GM11168 (cell line): ENCODE measurements around the gene METTL26.

ENCODE experiments used
- in situ Hi-C: fragments of 300-500 bp; cut with MboI; formaldehyde crosslinking; loops from one replicate; pipeline ENCODE4 v1.12.0; 2022; ENCODE audit warnings: low sequenced_read_pairs; ENCODE audit not compliant: unreplicated experiment

METTL26 gene

DNA sequence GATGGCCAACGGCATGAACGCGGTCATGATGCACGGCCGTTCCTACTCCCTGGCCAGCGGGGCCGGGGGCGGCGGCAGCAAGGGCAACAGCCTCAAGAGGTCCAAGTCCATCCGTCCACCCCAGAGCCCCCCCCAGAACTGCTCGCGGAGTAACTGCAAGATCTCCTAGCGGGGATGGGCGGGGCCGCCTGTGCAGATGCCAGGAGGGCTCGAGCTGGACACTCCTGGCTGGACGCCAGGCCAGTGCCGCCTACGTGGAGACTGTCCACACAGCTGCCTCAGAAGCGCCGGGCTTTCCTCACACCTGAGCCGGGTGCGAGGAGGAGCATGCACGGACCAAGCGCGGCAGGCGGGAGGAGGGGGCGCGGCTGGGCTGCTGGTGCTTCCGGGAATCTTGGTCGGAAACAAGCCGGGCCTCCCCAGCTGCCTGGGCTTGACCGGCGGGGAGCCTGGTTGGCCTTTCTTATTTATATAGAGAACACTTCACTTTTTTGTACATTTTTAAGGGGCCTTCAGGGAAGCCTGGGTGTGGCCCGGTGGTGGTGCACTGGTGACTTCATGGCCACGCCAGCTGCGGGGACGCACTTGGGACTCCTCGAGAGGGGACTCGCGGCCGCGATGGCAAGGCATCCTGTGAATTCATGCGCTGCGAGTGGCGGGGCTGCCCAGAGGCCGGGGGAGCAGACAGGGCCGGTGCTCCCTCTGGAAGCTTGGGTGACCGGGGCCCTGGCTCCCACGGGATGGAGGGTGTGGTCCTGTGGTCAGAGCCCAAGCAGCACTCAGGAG is 8.5 kb downstream of the METTL26 start:
- in situ Hi-C loops, result no loop called here

DNA sequence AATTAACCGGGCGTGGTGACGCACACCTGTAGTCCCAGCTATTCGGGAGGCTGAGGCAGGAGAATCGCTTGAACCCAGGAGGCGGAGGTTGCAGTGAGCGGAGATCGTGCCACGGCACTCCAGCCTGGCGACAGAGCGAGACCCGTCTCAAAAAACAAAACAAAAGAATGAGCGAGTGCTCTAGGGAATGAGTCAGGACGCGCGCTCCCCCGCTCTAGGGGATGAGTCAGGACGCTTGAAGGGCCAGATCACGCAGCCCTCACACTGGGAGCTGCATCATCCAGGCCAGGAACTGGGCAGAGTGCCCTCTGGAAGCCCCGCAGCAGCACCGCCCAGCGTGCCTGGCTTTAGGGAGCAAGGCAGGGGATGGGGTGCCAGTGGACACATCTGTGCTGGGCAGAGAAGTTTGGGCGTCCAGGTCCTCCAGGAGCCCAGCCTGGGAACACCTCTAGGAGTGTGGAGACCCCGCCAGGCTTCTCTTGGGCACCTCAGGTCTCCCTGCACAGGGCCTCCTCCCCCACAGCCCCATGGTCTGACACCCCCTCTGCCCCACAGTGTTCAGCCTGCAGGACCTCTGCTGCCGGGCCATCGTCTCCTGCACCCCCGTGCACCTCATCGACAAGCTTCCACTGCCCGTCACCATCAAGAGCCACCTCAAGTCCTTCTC is 9.2 kb downstream of the METTL26 start:
- in situ Hi-C loops, result no loop called here

DNA sequence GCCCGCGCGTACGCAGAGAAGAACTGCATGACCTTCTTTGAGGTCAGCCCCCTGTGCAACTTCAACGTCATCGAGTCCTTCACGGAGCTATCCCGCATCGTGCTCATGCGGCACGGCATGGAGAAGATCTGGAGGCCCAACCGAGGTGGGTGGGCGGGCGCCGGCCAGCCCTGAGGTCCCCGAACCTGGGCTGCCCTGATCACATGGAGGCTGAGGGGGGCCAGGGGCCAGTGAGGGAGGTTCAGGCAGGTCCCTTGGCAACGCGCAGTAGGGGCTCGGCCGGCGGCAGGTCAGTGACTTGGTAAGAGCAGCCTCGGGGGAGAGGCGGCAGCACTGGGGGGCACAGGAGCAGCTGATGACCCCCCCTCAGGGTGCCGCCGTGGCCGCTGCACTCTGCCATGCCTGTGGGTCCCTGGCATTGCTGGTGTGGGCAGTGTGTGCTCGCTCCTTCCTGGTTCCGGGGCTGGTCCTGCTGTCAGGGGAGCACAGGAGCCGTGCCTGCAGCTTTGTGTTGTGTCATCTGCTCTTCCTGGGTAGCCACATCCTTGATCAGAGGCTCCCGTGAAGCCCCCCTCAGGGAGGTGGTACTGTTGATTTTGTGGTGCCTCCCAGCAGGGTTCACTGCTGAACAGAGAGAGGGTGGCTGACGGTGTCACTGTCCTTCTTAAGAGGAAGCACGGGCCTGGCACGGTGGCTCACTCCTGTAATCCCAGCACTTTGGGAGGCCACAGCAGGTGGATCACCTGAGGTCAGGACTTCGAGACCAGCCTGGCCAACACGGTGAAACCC is 9.9 kb downstream of the METTL26 start:
- in situ Hi-C loops, result no loop called here

DNA sequence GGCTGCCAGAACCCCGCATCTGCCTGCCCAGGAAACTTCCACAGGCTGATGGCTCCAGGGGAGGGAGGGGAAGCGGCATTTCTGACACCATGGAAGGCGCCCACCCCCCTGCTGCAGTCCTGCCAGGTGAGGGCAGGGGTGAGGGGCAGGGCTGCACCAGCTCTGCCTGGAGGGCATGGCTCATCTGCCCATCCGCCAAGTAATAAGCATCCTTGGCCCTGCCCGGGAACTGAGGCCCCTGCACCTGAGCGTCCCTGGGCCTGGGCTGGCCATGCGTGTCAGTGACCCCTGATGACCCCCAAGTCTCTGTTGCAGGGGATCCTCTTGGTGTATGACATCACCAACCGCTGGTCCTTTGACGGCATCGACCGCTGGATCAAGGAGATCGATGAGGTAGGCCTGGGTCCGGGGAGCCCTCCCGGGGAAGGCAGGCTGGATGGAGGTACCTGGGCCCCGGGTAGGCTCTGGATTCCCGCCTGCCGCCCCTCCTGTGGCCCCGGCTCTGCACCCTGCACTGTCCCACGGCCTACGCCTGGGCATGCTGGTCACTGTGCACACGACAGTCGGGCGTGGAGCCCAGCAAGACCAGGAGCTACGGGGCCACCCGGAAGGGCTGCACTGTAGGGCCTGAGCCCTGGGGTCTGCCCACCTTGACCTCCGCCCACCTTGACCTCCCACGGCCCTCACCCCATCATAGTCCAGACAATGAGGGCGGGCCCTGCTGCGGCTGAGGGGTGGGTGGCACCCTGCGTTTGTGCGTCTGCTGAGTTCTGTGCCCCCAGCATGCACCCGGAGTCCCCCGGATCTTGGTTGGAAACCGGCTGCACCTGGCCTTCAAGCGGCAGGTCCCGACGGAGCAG is 10.8 kb downstream of the METTL26 start:
- in situ Hi-C loops, result no loop called here

DNA sequence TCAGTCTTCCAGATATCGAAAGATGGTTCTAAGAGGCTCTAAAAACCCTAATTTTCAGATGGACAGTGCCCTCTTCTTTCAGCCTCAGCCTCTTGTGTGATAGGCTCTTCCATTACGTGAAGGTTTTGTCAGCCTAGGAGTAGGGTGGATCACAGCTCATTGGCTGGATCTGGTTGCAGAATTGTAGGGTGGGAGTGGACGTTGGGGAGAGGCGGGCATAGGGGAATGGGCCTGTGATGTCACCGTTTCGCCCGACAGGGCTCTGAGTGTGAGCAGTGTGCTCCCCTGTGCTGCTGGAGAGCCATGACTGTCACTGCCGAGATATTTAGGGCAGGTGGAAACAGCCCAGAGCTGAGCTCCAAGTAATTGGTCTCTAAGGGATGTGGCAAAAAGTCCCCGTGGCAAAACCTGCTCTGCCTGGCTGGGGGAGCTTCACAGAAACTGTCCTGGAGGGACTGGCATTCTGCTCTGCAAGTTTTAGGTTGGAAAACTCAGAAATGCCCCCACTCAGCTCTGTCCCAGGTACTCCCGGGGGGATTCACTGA is 11.5 kb downstream of the METTL26 start:
- in situ Hi-C loops, result no loop called here

DNA sequence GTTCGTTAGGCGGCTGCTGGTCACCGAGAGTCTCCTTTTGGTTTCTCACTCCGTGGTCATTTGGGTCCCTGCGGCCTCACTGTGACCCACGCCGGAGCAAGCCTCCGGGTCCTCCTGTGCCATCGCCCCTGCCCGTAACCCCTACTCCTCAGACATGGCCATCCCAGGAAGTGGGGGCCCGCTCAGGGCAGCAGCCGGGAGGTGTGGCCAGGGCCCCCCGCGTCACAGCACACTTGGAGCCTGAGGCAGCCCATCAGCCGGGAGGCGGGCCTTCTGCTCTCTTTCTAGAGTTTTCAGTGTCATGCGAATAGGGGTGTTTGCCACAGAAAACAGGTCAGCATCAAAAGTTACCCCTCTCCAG is 13.2 kb downstream of the METTL26 start:
- in situ Hi-C loops, result no loop called here

DNA sequence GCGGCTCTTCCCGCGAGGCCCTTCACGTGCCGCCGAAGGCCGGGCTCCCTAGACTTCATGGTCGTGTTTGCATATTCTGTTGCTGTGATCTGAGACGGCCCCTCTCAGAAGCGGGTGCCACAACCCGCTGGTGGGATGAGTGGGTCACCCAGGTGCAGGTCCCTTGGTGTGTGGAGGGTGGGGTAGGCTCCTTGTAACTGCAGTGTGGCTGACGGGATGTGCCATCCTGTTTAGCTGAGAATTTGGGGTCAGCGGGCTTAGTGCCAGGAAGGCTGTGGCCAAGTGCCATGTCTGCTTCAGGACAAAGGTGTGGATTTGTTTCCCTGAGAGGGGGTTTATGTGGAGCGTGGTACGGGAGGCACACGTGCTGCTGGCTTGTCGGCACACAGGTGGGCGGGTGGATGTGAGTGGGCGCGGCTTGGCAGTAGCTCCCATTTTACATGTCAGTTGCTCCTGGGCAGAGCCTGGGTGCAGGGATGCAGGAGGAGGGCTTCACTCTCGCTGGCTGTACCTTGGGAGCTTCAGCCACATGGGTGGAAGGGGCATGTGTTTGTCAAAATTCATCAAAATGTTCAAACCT is 14.5 kb downstream of the METTL26 start:
- in situ Hi-C loops, result no loop called here

DNA sequence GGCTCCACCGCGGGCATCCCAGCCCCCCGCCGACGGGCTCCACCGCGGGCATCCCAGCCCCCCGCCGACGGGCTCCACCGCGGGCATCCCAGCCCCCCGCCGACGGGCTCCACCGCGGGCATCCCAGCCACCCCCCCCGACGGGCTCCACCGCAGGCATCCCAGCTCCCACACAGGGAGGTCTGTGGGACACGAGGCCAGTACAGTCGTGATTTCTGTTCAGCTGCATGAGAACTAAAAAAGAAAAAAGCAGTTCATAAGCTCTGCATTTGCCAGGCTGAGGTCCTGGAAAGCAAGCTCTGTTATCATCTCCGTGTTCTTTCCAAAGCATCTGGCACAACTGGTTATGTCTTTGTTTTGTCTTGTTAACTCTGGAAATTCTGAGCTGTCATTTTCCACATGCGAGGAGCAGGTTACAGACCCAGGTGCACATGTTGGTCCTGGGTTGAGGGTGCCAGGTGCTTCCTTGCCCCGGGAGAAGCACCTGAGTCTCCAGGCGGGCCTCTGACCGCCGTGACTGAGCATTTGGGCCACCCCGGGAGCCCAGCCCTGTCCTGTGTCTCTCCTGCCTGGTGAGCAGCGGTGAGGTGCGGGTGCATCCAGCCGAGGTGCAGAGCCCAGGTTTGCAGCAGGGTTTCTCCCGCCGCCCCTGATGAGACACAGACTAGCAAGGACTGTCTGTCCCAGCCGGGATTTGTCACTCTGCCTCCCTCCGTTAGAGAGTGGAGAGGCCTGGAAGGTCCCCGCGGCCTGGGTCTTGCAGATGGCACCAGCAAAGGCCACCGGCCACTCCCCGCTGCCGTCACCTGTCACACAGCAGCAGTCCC is 15.2 kb downstream of the METTL26 start:
- in situ Hi-C loops, result no loop called here

DNA sequence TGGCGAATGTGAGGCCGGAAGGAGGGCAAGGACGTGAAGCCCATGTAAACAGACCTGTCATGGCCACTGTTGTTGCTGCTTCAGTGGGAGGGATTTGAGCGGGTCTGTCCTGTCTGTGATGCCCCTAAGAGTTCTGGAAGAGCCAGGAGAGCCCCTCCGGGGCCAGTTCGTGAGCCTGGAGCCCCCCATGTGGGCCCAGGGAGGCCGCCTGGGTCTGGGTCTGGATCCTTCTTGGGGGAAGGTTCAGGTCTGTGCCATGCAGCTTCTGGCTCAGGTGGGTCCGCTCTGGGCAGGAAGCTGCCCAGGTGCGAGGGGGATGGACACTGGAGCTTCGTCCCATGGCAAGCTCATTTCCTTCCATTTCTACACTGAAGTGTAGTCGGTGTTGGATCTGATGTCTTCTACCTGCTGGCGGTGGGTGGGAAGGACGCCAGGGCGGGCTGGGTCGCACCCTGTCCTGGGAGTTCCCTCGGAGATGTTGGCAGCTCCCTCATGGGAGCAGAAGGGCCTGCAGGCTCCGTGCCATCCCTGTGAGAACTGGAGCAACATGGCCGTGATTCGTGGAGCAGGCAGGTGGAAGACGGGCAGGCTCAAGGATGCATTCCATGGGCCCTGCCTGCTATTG is 16.5 kb downstream of the METTL26 start:
- in situ Hi-C loops, result no loop called here

DNA sequence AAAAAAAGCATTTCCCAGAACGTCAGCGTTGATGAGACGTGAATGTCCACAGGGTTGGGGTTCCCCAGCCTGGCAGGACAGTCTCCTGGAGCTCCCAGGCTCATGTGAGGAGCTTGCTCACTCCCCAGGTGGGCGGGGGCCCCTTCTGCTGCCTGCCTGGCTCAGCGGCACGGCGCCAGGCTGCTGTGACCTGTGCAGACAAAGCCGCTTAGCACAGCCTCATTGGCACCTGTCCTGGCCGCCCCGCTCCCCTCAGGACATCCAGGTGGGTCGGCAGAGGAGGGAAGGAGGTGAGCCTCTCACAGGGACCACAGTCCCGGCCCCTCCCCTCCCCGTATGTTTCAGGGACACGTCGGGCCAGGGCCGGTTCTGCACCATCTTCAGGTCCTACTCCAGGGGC is 18.2 kb downstream of the METTL26 start:
- in situ Hi-C loops, result no loop called here

DNA sequence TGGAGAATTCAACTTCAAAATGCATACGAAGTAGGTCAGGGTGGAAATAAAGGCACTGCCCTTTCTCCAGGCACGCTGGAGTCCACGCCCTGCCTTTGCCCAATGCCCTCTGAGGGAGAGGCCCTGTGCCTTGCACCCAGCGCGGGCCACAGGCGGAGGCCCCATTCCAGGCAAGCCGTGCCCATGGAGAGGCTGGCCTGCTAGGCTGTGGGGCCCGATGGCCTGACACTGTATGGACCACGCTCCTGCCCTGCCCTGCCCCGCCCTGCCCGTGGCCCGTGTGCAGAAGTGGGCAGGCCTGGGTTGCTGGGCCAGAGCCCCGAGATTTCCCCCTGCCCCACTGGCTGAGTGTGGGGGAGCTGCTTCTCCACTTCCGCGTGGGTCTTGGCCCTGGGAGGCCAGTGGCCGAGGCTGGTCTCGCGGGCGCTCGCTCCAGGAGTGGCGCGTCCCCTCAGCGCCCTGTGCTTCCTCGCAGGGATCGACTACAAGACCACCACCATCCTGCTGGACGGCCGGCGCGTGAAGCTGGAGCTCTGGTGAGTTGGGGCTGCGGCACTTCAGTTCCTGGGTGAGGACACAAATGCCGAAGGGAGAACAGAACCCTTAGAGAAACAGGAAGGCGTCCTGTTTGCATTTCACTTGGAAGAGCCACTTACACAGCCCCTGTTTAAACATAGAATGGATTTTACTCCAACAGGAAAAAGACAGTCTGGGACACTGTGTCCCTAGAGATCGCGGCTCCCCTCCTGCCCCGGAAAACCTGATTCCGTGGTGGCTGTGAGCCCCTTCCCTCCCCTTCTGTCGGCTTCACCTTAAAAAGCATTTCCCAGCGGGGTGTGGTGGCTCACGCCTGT is 19.1 kb downstream of the METTL26 start:
- in situ Hi-C loops, result no loop called here

DNA sequence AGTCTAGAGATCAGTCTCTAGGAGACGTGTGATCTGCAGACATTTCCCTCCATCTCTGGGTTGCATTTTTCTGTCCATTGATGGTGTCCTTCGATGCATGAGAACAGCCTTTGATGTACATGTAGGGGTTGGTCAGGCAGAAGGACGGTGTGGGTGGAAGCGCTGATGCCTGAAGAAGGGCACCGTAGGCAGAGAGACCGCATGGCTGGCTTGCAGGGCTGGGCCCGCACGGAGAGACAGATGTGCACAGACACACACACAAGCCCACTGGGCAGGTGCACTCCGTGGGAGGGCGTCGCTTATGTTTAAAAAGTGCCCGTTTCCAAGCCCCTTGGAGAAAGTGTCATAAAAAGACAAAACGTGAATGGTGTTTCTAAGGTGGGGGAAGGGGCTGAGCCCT is 21.0 kb downstream of the METTL26 start:
- in situ Hi-C loops, result no loop called here

DNA sequence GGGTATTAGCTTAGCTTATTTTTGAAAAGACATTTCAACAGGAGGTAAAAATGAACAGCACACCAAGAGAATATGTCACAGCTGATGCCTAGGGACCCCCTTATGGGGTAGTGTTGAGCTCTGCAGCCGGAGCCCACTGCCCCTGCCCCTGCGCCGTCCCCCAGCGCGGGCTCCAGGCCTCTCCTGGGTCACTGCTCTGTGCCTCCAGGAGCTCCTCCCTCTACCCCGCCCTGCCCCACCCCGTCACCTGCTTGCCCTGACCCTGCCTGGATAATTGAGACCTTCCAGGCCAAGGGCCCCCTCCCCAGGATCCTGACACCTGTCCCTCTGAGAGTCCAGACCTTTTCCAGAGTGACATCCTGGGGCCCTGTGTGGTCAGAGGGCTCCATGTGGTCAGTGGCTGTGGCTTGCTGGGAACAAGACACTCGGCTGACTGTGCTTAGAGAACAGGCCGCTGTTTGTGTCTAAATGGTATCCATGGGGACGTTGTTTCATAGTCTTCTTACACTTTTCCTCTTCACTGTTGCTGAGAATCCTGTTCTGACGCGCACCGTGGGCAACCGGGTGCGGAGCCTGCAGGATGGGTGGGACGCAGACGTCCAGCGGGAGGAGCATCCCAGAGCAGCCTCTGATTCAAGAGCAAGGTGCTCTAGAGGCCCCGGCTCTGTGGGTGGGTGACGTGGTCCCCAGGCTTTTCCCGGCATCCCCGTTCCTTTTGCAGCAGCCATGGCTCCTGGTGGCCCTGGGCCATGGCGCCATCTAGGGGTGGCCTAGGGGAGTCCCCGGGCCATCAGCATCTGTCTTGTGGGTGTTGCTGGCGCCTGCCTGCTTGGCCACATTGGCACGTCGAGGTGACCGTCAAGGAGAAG is 25.4 kb downstream of the METTL26 start:
- in situ Hi-C loops, result no loop called here

DNA sequence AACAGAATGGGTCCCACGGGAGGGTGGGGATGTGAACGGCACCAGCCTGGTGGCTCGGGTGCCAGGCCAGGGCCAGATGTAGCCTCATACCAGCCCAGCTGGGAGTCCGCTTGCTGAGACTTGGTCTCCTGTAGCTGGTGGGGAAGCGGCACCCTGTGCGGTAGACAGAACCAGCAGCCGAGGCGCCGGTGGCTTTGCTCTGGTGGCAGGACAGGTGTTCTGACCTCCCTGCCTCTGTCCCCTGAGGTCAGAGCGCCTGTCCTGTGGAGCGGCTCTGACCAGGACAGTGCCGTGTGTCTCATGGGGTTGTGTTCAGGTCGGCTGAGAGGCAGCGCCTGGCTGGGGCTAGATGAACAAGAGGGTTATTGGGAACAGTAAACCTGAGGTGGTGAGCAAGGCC is 26.1 kb downstream of the METTL26 start:
- in situ Hi-C loops, result no loop called here

DNA sequence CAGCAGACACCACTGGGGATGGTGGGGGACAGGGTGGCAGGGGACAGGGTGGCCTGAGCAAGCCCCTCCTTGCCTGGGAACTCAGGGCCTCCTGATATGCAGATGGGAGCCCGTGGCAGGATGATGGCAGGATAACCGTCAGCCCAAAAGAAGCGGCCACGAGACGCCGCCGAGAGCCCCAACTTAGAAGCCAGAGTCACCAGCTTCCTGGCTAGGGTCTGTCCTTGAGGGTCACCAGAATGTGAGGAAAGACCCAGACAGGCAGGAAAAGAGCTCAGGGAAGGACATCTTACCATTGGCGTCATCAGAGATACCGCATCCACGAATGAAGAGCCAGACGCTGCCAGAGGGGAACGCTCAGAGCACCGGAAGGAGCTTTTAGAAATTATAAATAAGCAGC is 26.8 kb downstream of the METTL26 start:
- in situ Hi-C loops, result no loop called here

DNA sequence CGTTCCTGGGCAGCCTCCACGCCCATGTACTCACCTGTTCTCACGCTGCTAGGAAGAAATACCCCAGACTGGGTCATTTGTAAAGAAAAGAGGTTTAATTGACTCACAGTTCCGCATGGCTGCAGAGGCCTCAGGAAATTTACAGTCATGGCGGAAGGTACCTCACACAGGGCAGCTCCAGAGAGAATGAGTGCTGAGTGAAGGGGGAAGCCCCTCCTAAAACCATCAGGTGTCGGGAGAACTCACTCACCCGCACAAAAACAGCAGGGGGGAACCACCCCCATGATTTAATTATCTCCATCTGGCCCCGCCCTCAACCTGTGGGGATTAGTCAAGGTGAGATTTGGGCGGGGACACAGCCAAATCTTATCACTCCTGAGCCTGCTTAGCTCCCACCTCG is 28.1 kb downstream of the METTL26 start:
- in situ Hi-C loops, result no loop called here
